SU-DHL-6 (cell line): Measurements from ENCODE around the gene CREBBP.

Source experiments
- H2AFZ ChIP-seq: fragments of 200-600 bp; sonication (generic); 2 replicates; pipeline ENCODE4 v1.6.1; 2014; ENCODE audit warnings: low read depth, mild to moderate bottlenecking, moderate library complexity, mixed read lengths, antibody characterized with exemption, low read length; ENCODE audit not compliant: severe bottlenecking
- H3F3A ChIP-seq: fragments of 200-600 bp; shearing (Covaris generic); 2 replicates; pipeline ENCODE4 v1.6.0; 2016; ENCODE audit warnings: antibody characterized with exemption, mild to moderate bottlenecking; ENCODE audit not compliant: insufficient read depth
- H3K27ac ChIP-seq: fragments of 200-600 bp; sonication (generic); 2 replicates; pipeline ENCODE4 v1.5.1; 2016; ENCODE audit warnings: low read depth, mild to moderate bottlenecking, low read length, moderate library complexity, mixed read lengths
- H3K27me3 ChIP-seq: fragments of 200-600 bp; sonication (generic), shearing (Covaris generic); 2 replicates; pipeline ENCODE4 v1.6.0; 2014; ENCODE audit warnings: mild to moderate bottlenecking, low read length
- H3K36me3 ChIP-seq: fragments of 200-600 bp; sonication (generic); 2 replicates; pipeline ENCODE4 v1.6.1; 2014; ENCODE audit warnings: mild to moderate bottlenecking, low read length, mixed read lengths
- H3K4me2 ChIP-seq: fragments of 300-600, 200-600 bp; shearing (Covaris generic), sonication (generic); 2 replicates; pipeline ENCODE4 v1.6.0; 2014; ENCODE audit warnings: low read length, low read depth, mild to moderate bottlenecking; ENCODE audit not compliant: poor library complexity, severe bottlenecking
- H3K4me3 ChIP-seq: fragments of 200-600 bp; sonication (generic); 2 replicates; pipeline ENCODE4 v1.5.1; 2014; ENCODE audit warnings: antibody characterized with exemption, low read length, mild to moderate bottlenecking, mixed read lengths; ENCODE audit not compliant: insufficient read depth, poor library complexity, severe bottlenecking
- H3K79me2 ChIP-seq: fragments of 200-600 bp; sonication (generic); 2 replicates; pipeline ENCODE4 v1.6.1; 2014; ENCODE audit warnings: mild to moderate bottlenecking, low read length, moderate library complexity; ENCODE audit not compliant: insufficient read depth
- H3K9ac ChIP-seq: fragments of 200-600 bp; sonication (generic); 2 replicates; pipeline ENCODE4 v1.7.0; 2014; ENCODE audit warnings: mild to moderate bottlenecking, low read length
- H3K9me2 ChIP-seq: fragments of 200-600 bp; sonication (generic); replicated peaks from 2 replicates; pipeline ENCODE4 v1.6.1; 2014; ENCODE audit warnings: low read length; ENCODE audit not compliant: insufficient read depth
- H3K9me3 ChIP-seq: fragments of 200-600 bp; sonication (generic); 2 replicates; pipeline ENCODE4 v1.6.1; 2014; ENCODE audit warnings: low read length, mixed read lengths; ENCODE audit not compliant: insufficient read depth
- H4K20me1 ChIP-seq: fragments of 200-600 bp; sonication (generic); 2 replicates; pipeline ENCODE4 v1.6.1; 2014; ENCODE audit warnings: low read depth, mild to moderate bottlenecking, antibody characterized with exemption, low read length, moderate library complexity, mixed read lengths
- CTCF ChIP-seq: fragments of 200-600 bp; sonication (generic); IDR thresholded peaks from one replicate; pipeline ENCODE4 v1.5.1; 2017; ENCODE audit warnings: antibody characterized with exemption, mild to moderate bottlenecking, low read length, moderate library complexity; ENCODE audit not compliant: insufficient read depth, poor library complexity, severe bottlenecking
- EZH2phosphoT487 ChIP-seq: fragments of 200-600 bp; sonication (generic), shearing (Covaris generic); conservative IDR thresholded peaks from 2 replicates; pipeline ENCODE4 v1.6.1; 2018; ENCODE audit warnings: mild to moderate bottlenecking, antibody characterized with exemption, low read length, moderate library complexity, mixed read lengths

Gene CREBBP

GRCh38 chr16:3830625-3831254 lies 49.8 kb downstream of the CREBBP start:
- Histone ChIP-seq H3K9ac (no peak overlapping the region), H3K9me2 (no peaks in the 10 kb centered on the region), H3K9me3 (peaks cover 5% of the 10 kb centered on the region; the same call in 1 of the 2 replicates), H3F3A (peaks cover 5% of the 10 kb centered on the region; the same call in 1 of the 2 replicates), H2AFZ (no peak overlapping the region), H3K27ac (no peak overlapping the region), H3K36me3 (peaks cover 11% of the 10 kb centered on the region; the same call in 1 of the 2 replicates), H3K4me2 (no peak overlapping the region), H4K20me1 (peaks cover 18% of the 10 kb centered on the region), H3K79me2 (peaks cover 100% of the 10 kb centered on the region), H3K4me3 (no peak overlapping the region), H3K27me3 (no peaks in the 10 kb centered on the region)
- TF ChIP-seq EZH2phosphoT487 (no peak), CTCF (no peak)

GRCh38 chr16:3829631-3830536 lies 50.6 kb downstream of the CREBBP start:
- H3K27ac ChIP-seq, result no peak overlapping the region
- no peaks in the 10 kb centered on the region for H3K9me2 ChIP-seq
- no peak overlapping the region for H3K4me3 ChIP-seq
- peaks cover 9% of the 10 kb centered on the region; the same call in 1 of the 2 replicates for H3K36me3 ChIP-seq
- H2AFZ ChIP-seq, result no peak overlapping the region
- H4K20me1 ChIP-seq, result peaks cover 18% of the 10 kb centered on the region
- peaks cover 5% of the 10 kb centered on the region; the same call in 1 of the 2 replicates for H3K9me3 ChIP-seq
- peaks cover 100% of the 10 kb centered on the region for H3K79me2 ChIP-seq
- peaks cover 5% of the 10 kb centered on the region; the same call in 1 of the 2 replicates for H3F3A ChIP-seq
- H3K9ac ChIP-seq, result no peak overlapping the region
- TF ChIP-seq EZH2phosphoT487 (no peak), CTCF (no peak)
- no peak overlapping the region for H3K4me2 ChIP-seq
- no peaks in the 10 kb centered on the region for H3K27me3 ChIP-seq

- Histone ChIP-seq H3K4me3 (no peak overlapping the region), H3K27me3 (no peaks in the 10 kb centered on the region), H4K20me1 (peaks cover 11% of the 10 kb centered on the region; the same call in 1 of the 2 replicates), H3K79me2 (peaks cover 100% of the 10 kb centered on the region), H2AFZ (no peak overlapping the region), H3K36me3 (no peaks in the 10 kb centered on the region; the same call in 1 of the 2 replicates), H3K9ac (no peak overlapping the region), H3K4me2 (no peak overlapping the region), H3K9me3 (no peaks in the 10 kb centered on the region), H3F3A (peaks cover 5% of the 10 kb centered on the region; the same call in 1 of the 2 replicates), H3K9me2 (no peaks in the 10 kb centered on the region), H3K27ac (no peak overlapping the region)
- no peak for TF ChIP-seq EZH2phosphoT487
- TF ChIP-seq CTCF, result no peak
Observed at GRCh38 chr16:3825940-3826339, 54.6 kb downstream of the CREBBP start.
